Neural crest cell (in vitro differentiated cells): ENCODE results near the gene UBE2M. TPM values are rescaled to one million over a fixed set of nuclear protein-coding genes. Genes with fewer than 3 reads are reported as not detected.
A peak's percentile ranks its signal among the peaks of the same experiment; 100 is the strongest.

Source experiments
- DNase-seq: peaks from one replicate; pipeline ENCODE4 v3.0.0; 2021; ENCODE audit warnings: low read depth, mixed read lengths, low spot score
- H3K27ac Mint-ChIP-seq: one replicate; pipeline ENCODE4 v1.8.0; 2021; ENCODE audit warnings: mild to moderate bottlenecking, mixed read lengths; ENCODE audit not compliant: unreplicated experiment
- H3K27me3 Mint-ChIP-seq: 2 replicates; pipeline ENCODE4 v1.8.0; 2021; ENCODE audit warnings: low read depth, mild to moderate bottlenecking, mixed read lengths
- H3K36me3 Mint-ChIP-seq: 2 replicates; pipeline ENCODE4 v1.8.0; 2021; ENCODE audit warnings: low read depth, mild to moderate bottlenecking, mixed read lengths
- H3K4me1 Mint-ChIP-seq: 2 replicates; pipeline ENCODE4 v1.8.0; 2021; ENCODE audit warnings: mixed read lengths
- H3K4me3 Mint-ChIP-seq: one replicate; pipeline ENCODE4 v1.8.0; 2021; ENCODE audit warnings: mild to moderate bottlenecking, mixed read lengths
- H3K9me3 Mint-ChIP-seq: 2 replicates; pipeline ENCODE4 v1.8.0; 2021; ENCODE audit warnings: mixed read lengths
- total RNA-seq: library from RNA; stranded (reverse); gene quantifications from 2 replicates; pipeline ENCODE4 v1.2.1, GENCODE V29; 2021
- TF ChIP-seq, protein P1 (sequence below): fragments of 200-600 bp; sonication (generic); conservative IDR thresholded peaks from 2 replicates; pipeline ENCODE4 v1.5.0; 2021; ENCODE audit warnings: antibody characterized with exemption, mild to moderate bottlenecking

The UBE2M gene
- total RNA-seq, 1 donor from 2014 or later, result 113 TPM

DNA sequence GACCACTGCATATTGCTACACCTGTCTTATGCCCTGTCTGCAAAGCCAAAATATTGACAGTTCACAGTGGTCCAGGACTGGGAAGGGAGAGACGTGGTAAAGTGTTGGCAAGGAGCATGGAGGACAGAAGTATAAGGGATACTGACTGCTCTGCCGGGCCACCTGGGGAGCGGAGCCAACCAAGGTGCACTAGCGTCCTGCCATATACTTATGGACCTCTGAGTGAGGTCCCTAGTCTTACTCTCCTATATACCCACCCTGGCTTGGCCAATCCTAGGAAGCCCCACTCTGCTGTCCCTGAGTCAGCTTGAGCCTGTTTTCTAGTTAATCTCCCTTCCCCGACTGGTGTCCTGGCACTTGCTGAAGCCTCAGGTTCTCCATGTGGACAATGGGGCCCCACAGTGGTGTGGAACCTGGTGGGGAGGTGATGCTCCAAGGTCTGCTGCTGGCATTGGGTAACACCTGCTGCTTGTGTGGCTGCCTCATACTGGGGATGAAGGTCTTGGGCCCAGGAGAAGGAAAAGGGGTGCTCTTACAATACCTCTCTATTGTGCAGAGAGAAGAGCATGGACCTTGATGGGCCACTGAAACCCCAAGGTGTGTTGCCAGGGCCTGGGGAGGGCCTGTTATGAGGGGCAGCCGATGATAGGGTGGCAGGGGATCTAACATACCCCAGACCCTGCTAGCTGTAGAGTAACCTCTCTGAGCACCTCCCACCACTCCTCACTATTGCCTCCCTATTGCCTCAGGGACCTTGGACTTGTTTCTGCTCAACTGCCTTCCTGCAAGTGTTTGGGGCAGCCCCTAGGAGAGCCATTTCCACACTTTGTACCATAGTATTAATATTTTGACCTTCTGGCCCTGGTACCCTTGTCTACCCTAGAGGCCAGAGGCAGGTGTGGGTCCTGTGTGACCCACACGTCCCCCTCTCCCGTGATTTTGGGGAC is 21.3 kb downstream of the UBE2M start:
- no peak overlapping the region for H3K4me3 Mint-ChIP-seq
- no peaks in the 10 kb centered on the region for H3K9me3 Mint-ChIP-seq
- TF ChIP-seq, protein P1, sequence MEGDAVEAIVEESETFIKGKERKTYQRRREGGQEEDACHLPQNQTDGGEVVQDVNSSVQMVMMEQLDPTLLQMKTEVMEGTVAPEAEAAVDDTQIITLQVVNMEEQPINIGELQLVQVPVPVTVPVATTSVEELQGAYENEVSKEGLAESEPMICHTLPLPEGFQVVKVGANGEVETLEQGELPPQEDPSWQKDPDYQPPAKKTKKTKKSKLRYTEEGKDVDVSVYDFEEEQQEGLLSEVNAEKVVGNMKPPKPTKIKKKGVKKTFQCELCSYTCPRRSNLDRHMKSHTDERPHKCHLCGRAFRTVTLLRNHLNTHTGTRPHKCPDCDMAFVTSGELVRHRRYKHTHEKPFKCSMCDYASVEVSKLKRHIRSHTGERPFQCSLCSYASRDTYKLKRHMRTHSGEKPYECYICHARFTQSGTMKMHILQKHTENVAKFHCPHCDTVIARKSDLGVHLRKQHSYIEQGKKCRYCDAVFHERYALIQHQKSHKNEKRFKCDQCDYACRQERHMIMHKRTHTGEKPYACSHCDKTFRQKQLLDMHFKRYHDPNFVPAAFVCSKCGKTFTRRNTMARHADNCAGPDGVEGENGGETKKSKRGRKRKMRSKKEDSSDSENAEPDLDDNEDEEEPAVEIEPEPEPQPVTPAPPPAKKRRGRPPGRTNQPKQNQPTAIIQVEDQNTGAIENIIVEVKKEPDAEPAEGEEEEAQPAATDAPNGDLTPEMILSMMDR, result no peak
- peaks cover 15% of the 10 kb centered on the region for H3K4me1 Mint-ChIP-seq
- H3K27me3 Mint-ChIP-seq, result peaks cover 21% of the 10 kb centered on the region
- H3K27ac Mint-ChIP-seq, result no peak overlapping the region
- no peaks in the 10 kb centered on the region for H3K36me3 Mint-ChIP-seq
- no peak for DNase-seq

DNA sequence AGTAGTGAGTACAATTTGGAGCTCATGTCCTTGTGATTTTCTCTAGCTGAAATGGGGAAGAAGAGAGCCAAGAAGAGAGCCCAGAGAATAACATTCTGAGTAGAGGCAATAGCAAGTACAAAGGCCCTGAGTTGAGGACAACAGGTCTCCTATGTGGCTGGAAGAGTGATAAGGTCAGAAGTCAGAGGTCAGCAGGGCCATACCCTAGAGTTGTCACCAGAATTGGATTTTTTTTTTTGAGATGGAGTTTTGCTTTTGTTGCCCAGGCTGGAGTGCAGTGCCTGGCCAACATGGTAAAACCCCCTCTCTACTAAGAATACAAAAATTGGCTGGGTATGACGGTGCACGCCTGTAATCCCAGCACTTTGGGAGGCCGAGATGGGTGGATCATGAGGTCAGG is 22.6 kb downstream of the UBE2M start:
- Mint-ChIP-seq H3K27me3 (peaks cover 24% of the 10 kb centered on the region), H3K27ac (no peak overlapping the region), H3K9me3 (no peaks in the 10 kb centered on the region), H3K4me3 (peak overlapping the region; percentile 6), H3K4me1 (peaks cover 15% of the 10 kb centered on the region), H3K36me3 (no peaks in the 10 kb centered on the region)
- DNase-seq, result no peak
- TF ChIP-seq, protein P1, result no peak

DNA sequence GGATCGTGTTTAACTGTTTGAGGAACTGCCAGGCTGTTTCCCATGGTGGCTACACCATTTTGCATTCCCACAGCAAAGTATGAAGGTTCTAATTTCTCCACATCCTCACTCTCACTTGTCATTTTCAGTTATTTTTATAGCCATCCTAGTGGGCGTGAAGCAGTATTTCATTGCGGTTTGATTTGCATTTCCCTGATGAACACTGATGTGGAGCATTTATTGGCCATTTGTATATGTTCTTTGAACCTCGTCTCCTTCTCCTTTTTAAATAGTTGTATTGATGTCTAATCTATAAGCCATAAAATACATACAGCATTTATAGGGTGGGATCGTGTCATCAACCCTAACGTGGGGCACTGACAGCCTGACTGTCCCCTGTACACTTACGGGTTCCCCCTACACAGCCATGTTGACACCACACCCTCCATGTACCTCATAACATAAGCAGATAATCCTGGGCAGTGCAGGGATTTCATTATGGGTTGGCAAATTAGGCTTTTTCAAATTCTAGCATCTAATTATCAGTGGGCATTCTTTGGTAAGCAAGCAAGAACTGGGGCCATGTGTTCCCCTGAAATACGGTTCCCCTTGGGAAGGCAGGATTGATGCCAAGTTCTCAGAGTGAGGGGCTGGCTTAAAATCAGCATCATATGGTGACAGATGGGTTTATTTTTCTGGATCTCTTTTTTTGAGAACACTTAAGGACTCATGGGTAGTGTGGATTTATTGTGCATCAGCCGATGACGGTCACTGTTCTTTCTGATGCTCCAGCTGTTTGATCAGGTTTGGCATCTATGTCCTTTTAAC is 27.2 kb downstream of the UBE2M start:
- TF ChIP-seq, protein P1, result no peak
- H3K27ac Mint-ChIP-seq, result no peak overlapping the region
- DNase-seq, result no peak
- H3K36me3 Mint-ChIP-seq, result no peaks in the 10 kb centered on the region
- H3K4me3 Mint-ChIP-seq, result no peak overlapping the region
- H3K9me3 Mint-ChIP-seq, result no peaks in the 10 kb centered on the region
- peaks cover 10% of the 10 kb centered on the region for H3K4me1 Mint-ChIP-seq
- H3K27me3 Mint-ChIP-seq, result peaks cover 27% of the 10 kb centered on the region

DNA sequence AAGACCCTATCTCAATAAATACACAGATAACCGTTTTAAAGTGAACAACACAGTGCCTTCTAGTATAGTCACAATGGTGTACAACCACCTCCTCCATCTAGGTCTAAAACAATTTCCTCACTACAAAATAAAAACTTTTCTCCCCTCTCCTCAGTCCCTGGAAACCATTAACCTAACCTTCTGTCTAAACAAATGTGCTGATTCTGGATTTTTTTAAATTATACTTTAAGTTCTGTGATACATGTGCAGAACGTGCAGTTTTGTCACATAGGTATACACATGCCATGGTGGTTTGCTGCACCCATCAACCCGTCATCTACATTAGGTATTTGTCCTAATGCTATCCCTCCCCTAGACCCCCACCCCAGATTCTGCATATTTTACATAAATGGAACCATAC is 29.0 kb downstream of the UBE2M start:
- TF ChIP-seq, protein P1, result no peak
- Mint-ChIP-seq H3K9me3 (no peaks in the 10 kb centered on the region), H3K4me1 (peaks cover 4% of the 10 kb centered on the region), H3K4me3 (no peak overlapping the region), H3K27ac (no peak overlapping the region), H3K27me3 (peaks cover 27% of the 10 kb centered on the region), H3K36me3 (no peaks in the 10 kb centered on the region)
- no peak for DNase-seq

DNA sequence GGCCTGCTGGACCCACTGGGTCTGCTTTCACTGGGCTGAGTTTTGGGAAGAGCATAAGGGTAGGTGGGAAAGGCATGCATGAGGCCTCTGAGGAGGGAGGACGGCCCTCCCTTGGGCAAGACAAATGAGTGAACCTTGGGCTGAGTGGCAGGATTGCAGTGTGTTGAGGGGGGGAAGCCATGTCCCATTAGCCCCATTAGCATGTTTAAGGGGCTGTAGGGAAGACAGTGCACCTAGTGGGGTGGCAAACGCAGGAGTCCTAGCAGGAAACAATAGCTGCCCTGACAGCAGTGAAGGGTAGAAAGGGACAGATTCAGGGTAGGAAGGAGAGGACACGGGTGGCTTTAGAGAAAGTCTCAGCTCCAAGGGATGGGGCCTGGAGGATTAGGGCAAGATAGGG is 35.7 kb downstream of the UBE2M start:
- Mint-ChIP-seq H3K27me3 (peaks cover 3% of the 10 kb centered on the region), H3K27ac (no peak overlapping the region), H3K9me3 (no peaks in the 10 kb centered on the region), H3K4me3 (peak overlapping the region; percentile 35), H3K4me1 (peaks cover 30% of the 10 kb centered on the region), H3K36me3 (peaks cover 4% of the 10 kb centered on the region)
- TF ChIP-seq, protein P1, result no peak
- DNase-seq, result no peak
